Activated CD8-positive, alpha-beta T cell treated with anti-CD3 and anti-CD28 coated beads for 36 hours (primary cell): ENCODE data around the gene TPM3. TPM values are rescaled to one million over a fixed set of nuclear protein-coding genes. Genes with fewer than 3 reads are reported as not detected.

Experiments used
- ATAC-seq: fragments of 200-7000 bp; cut with Tn5 transposase; one replicate; pipeline ENCODE4 v1.10.0; 2021; ENCODE audit warnings: mild to moderate bottlenecking, moderate library complexity
- CTCF ChIA-PET: fragments of 350-600 bp; sonication (Branson Sonifier 250); formaldehyde crosslinking; loops from one replicate; lab custom pipeline; 2021; ENCODE audit warnings: antibody characterized with exemption; lab: Charles Lee
- POLR2A ChIA-PET: fragments of 350-600 bp; sonication (Branson Sonifier 250); formaldehyde crosslinking; loops from one replicate; lab custom pipeline; 2021; ENCODE audit warnings: antibody characterized with exemption; lab: Charles Lee
- DNase-seq: peaks from one replicate; pipeline ENCODE4 v3.0.0-alpha.2; 2020
- H3K27ac Mint-ChIP-seq: one replicate; pipeline ENCODE4 v1.8.0; 2021; ENCODE audit warnings: mild to moderate bottlenecking, mixed read lengths
- H3K27me3 Mint-ChIP-seq: one replicate; pipeline ENCODE4 v1.8.0; 2021; ENCODE audit warnings: mixed read lengths
- H3K36me3 Mint-ChIP-seq: one replicate; pipeline ENCODE4 v1.8.0; 2021; ENCODE audit warnings: low read depth, mixed read lengths
- H3K4me1 Mint-ChIP-seq: one replicate; pipeline ENCODE4 v1.8.0; 2021; ENCODE audit warnings: low read depth, mixed read lengths
- H3K4me3 Mint-ChIP-seq: one replicate; pipeline ENCODE4 v1.8.0; 2021; ENCODE audit warnings: mild to moderate bottlenecking, moderate library complexity, mixed read lengths
- H3K9me3 Mint-ChIP-seq: one replicate; pipeline ENCODE4 v1.8.0; 2021; ENCODE audit warnings: mixed read lengths
- CTCF ChIP-seq: fragments of 200-600 bp; IDR thresholded peaks from one replicate; pipeline ENCODE4 v1.8.0; 2022; ENCODE audit warnings: antibody characterized with exemption, mild to moderate bottlenecking
- intact Hi-C: fragments of 100-400 bp; cut with micrococcal nuclease; formaldehyde crosslinking; loops from one replicate; pipeline ENCODE4 v1.10.0; 2022
- total RNA-seq, 2 experiments: library from RNA; stranded (reverse); gene quantifications; one replicate each; pipeline ENCODE4 v1.2.3, GENCODE V29; 2021

The TPM3 gene
- total RNA-seq, 2 experiments from 2014 or later, result 591 to 597 TPM

DNA sequence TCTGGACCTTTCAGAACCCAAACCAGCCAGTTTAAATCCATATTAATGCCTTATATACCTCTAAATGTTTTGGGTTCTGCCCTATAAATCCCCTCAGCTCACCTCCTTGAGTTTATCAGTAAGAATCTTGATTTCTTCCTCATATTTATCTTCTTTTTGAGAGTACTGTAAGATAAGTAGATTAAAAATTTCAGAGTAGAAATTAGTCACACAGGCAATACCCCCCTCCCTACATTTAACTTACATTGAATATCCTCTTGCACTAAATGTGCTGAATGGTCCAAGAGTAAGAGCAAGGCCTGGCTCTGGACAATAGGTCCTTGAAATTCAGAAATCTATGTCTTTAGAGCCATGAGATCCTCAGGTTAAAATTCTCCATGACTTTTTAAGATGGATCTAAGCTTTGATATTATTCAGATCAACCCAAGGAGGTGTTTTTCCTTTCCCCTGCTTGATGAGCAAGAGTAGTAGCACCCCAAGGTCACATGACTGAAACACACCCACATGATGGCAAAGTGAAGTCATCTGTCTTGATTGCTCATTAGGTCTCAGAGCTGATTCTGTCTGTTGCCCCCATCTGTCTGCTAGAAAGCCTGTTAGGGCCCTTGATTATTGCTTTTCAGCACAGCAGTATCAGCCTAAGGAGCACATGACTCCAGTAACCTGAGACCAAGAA, 21.2 kb downstream of the TPM3 start:
- no peaks in the 10 kb centered on the region for H3K9me3 Mint-ChIP-seq
- peaks cover 74% of the 10 kb centered on the region for H3K36me3 Mint-ChIP-seq
- CTCF ChIA-PET, result interaction anchor here (1.2 to 1.4 kb wide), 3 partner anchors 10 to 12 kb away, joined by 4 to 6 read pairs (median 5); no protein-coding TSS in a partner anchor
- no peaks in the 10 kb centered on the region for H3K27me3 Mint-ChIP-seq
- intact Hi-C loops, result no loop called here
- DNase-seq, result peak; percentile 86
- peak overlapping the region; percentile 90 for H3K27ac Mint-ChIP-seq
- TF ChIP-seq CTCF, result no peak
- POLR2A ChIA-PET, result interaction anchor here (0.7 to 5.5 kb wide), 8 partner anchors 9 to 100 kb away, joined by 3 to 40 read pairs (median 5); partner anchors contain the start of gene NUP210L
- H3K4me3 Mint-ChIP-seq, result no peak overlapping the region
- peaks cover 55% of the 10 kb centered on the region for H3K4me1 Mint-ChIP-seq
- peak; percentile 96 for ATAC-seq

DNA sequence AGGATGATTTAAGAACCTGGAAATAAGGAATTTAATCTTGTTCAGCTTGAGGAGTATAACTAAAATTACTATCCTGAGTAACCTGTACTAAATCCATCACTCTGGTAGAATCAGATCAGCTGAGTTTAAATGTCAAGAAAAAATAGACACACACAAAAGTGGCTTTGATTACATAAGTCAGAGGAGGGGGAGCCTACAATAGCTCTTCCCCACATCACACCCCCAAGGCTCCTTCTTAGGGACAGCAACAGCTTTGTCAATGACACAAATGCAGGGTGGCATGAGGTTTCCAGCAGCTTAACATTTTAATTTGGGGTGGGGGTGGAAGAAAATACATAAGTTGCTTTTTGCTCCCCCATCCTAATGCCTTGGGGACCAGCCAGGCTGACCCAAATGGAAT, 24.4 kb downstream of the TPM3 start:
- DNase-seq, result no peak
- H3K36me3 Mint-ChIP-seq, result peaks cover 84% of the 10 kb centered on the region
- peaks cover 58% of the 10 kb centered on the region for H3K4me1 Mint-ChIP-seq
- TF ChIP-seq CTCF, result no peak
- H3K27ac Mint-ChIP-seq, result peak overlapping the region; percentile 61
- H3K9me3 Mint-ChIP-seq, result no peaks in the 10 kb centered on the region
- H3K27me3 Mint-ChIP-seq, result no peaks in the 10 kb centered on the region
- ATAC-seq, result no peak
- no peak overlapping the region for H3K4me3 Mint-ChIP-seq
- POLR2A ChIA-PET, result interaction anchor here (1.9 to 5.5 kb wide), 3 partner anchors 9 to 14 kb away, joined by 6 to 40 read pairs (median 28); no protein-coding TSS in a partner anchor
- CTCF ChIA-PET, result interaction anchor here (1.1 kb wide), 1 partner anchor 167 kb away, joined by 4 read pairs; no protein-coding TSS in a partner anchor
- intact Hi-C loops, result no loop called here

DNA sequence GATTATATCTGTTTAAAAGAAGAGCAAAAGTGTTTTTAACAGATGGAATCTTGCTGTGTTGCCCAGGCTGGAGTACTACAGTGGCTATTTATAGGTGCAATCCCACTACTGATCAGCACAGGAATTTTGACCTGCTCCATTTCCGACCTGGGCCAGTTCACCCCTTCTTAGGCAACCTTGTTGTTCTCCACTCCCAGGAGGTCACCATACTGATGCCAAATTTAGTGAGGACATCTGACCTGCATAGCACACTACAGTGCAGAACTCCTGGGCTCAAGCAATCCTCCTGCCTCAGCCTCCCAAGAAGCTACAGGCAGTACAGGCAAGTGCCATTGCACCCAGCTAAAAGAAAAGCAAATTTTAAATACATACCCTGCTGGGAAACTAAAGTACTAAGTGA, 25.7 kb downstream of the TPM3 start:
- H3K27ac Mint-ChIP-seq, result no peak overlapping the region
- peaks cover 47% of the 10 kb centered on the region for H3K4me1 Mint-ChIP-seq
- POLR2A ChIA-PET, result interaction anchor here (0.6 to 5.5 kb wide), 7 partner anchors 8 to 1765 kb away, joined by 3 to 28 read pairs (median 4); no protein-coding TSS in a partner anchor

DNA sequence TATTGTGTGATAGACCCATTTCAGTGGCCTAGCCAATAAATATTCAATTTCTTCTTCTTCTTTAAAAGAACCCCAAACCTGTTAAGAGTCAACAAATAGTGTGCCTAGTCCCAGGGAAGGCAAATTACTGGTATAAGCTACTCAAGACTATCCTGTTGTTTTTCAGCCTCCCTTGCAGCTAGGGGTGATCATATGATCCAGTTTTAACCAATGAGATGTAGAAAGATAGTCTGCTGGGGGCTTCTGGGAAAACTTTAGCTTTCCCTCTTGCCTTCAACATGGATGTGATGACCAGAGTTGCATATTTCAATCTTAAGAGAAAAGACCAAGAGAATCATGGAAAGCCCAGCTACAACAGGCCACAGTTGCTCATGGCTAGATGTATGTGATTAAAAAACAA, 32.3 kb downstream of the TPM3 start:
- CTCF ChIA-PET, result interaction anchor here (0.8 to 1.5 kb wide), 4 partner anchors 11 to 112 kb away, joined by 3 to 5 read pairs (median 4); no protein-coding TSS in a partner anchor
- Mint-ChIP-seq H3K27me3 (no peaks in the 10 kb centered on the region), H3K27ac (peak overlapping the region; percentile 47), H3K4me3 (no peak overlapping the region), H3K36me3 (peaks cover 93% of the 10 kb centered on the region), H3K9me3 (peaks cover 9% of the 10 kb centered on the region), H3K4me1 (peaks cover 73% of the 10 kb centered on the region)
- POLR2A ChIA-PET, result interaction anchor here (1.4 to 3.1 kb wide), 5 partner anchors 10 to 169 kb away, joined by 5 to 40 read pairs (median 7); partner anchors contain the start of gene RPS27
- intact Hi-C loops, result loop anchor here (10.0 kb wide), 1 partner anchor 165 kb away; the partner anchor contains the start of gene RPS27
- ATAC-seq, result no peak
- TF ChIP-seq CTCF, result no peak
- no peak for DNase-seq

More for the DNA sequence above, 25.7 kb downstream of the TPM3 start:
- no peak for TF ChIP-seq CTCF
- Mint-ChIP-seq H3K9me3 (no peaks in the 10 kb centered on the region), H3K4me3 (no peak overlapping the region), H3K27me3 (no peaks in the 10 kb centered on the region), H3K36me3 (peaks cover 84% of the 10 kb centered on the region)
- intact Hi-C loops, result no loop called here
- DNase-seq (no peak), ATAC-seq (no peak)
- CTCF ChIA-PET, result interaction anchor here (1.1 kb wide), 1 partner anchor 169 kb away, joined by 4 read pairs; no protein-coding TSS in a partner anchor
